ENCODE measurements around the gene ALLC.

Gene ALLC

DNA sequence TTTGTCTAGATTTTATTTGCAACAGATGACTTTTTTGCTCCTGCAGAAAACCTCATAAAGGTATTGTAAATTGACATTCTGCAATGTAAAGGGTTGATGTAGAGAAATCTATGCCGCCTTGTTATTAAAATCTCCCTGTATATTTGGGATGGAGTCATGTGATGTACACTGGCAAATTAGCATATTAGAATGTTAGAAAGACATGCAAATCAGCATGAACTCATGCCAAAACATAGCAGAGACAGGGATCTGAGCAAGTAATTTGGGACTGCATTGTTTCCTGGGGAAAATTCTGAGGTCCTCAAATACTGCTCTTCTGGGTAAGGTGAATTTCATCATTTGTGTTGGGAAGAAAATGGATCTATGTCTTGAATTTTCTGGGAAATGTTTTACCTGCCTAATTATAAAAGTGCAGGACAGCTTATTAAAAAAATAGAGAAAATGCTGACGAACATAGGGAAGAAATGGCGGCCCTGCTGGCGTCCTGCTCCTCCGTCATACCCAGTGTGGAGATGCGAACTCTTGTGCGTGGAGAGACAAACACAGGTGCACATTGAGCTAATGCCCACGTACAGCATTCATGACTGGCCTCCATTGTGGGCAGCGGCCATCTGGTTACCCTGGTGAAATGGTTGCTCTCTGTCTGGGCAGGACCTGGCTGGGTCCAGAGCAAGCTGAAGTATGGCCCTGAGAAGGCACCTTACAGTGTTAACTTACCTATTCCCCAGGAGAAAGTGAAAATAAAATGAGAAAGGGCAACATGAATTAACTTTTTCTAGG, 16.3 kb downstream of the ALLC start:
- in situ Hi-C loops (cut with MboI; ENCODE audit: low sequenced_read_pairs) = loop anchor here (25.0 kb wide), 1 partner anchor 1562 kb away; no protein-coding TSS in a partner anchor

- in situ Hi-C loops (cut with MboI; ENCODE audit: low sequenced_read_pairs) = no loop called here
Observed at GRCh38 chr2:3675687-3676086, 17.7 kb downstream of the ALLC start.

DNA sequence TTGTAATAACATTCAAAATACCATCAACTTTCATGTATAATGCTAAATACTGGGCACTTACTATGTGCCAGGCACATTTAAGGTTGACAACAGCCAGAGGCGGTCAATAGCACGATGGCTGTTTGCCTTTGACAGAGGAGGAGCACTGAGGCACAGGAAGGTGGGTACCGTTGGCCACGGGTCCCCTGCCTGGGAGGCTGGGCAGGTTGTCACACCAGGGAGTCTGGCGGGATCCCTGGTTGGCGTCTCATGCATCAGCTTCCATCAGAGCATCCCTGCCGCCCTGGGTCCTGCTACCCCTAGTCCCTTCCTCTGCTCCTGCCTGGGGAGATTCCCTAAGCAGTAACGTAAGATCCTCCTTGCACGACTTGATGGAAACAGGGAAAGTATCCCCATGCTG, 19.4 kb downstream of the ALLC start:
- in situ Hi-C loops (cut with MboI; ENCODE audit: low sequenced_read_pairs) = no loop called here

- in situ Hi-C loops (cut with MboI; ENCODE audit: low sequenced_read_pairs) = no loop called here
Observed at GRCh38 chr2:3678212-3678611, 20.2 kb downstream of the ALLC start.

- in situ Hi-C loops (cut with MboI; ENCODE audit: low sequenced_read_pairs) = no loop called here
Observed at GRCh38 chr2:3679180-3679579, 21.2 kb downstream of the ALLC start.

- in situ Hi-C loops (cut with MboI; ENCODE audit: low sequenced_read_pairs) = no loop called here
Observed at GRCh38 chr2:3679616-3680393, 21.8 kb downstream of the ALLC start.

DNA sequence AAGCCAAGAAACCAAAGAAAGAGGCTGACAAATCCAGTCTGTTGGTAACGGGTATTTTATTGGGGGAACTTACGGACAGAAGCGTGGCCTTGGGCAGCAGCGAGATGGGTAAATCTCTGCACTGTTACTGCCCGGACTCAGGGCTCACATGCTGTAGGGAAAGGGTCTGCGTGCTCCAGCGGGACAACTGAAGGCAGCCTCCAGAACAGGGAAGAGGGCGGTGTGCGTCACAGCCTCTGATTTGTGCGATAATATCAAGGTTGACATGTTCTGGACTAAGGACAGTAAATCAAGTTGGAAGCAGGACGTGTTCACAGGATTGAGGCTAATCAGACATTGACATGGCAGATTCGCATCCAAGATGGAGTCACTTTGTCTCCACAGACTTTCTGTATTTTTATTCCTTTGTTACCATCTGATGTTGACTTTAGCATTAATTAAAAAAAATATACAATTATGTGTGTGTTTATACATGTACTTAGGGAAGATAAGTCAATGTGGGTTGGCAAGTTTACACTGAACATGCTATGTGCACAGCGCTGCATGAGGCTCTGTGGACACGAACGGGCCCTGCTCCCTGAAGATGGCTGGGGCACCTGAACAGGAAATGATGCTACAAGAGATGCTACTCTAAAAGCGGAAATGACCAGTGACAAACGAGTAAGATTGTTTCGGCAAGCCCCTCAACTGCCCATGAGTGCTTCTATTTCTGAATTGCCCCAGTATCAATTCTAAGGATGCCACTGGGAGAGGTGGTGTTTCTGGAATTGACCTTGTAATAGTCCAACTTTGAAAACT, 22.7 kb downstream of the ALLC start:
- in situ Hi-C loops (cut with MboI; ENCODE audit: low sequenced_read_pairs) = no loop called here

- in situ Hi-C loops (cut with MboI; ENCODE audit: low sequenced_read_pairs) = no loop called here
Observed at GRCh38 chr2:3681625-3682024, 23.6 kb downstream of the ALLC start.

DNA sequence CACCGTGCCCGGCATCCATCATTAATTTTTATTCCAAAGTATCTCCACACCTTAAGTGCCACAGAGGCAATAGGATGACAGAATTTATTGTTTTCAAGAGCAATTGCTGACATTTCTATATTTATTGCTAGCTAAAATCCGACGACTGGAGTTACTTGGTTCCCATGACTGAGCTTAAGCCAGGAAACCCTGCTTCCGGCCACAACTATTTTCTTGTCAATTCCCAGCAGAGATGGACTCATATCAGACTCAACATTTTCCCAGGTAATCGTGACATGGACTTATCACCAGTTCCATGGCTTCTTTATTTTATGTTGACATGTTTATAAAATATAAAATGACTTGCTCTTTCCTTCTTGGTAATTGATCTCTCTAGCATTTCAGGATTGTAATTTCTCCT, 24.8 kb downstream of the ALLC start:
- in situ Hi-C loops (cut with MboI; ENCODE audit: low sequenced_read_pairs) = no loop called here

GRCh38 chr2:3683748-3684454, 25.9 kb downstream of the ALLC start:
- in situ Hi-C loops (cut with MboI; ENCODE audit: low sequenced_read_pairs) = no loop called here

GRCh38 chr2:3689998-3690748, 32.2 kb downstream of the ALLC start:
- in situ Hi-C loops (cut with MboI; ENCODE audit: low sequenced_read_pairs) = no loop called here

DNA sequence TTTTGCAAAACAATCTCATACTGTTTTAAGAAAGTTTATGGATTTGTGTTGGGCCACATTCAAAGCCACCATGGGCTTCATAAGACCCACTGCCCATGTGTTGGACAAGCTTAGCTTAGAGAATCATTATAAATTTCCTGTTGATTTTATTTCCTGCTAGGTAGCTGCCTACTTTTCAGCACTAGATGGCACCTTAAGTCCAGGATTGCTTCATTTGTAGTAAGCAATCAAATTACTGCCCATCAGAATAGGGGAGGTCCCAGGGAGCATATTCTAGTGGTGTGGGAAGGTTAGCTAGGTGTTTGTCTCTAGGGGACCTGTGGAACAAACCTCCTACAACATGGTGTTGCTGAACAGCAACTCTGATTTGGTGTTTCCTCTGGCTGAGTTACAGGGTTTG, 34.4 kb downstream of the ALLC start:
- in situ Hi-C loops (cut with MboI; ENCODE audit: low sequenced_read_pairs) = no loop called here

DNA sequence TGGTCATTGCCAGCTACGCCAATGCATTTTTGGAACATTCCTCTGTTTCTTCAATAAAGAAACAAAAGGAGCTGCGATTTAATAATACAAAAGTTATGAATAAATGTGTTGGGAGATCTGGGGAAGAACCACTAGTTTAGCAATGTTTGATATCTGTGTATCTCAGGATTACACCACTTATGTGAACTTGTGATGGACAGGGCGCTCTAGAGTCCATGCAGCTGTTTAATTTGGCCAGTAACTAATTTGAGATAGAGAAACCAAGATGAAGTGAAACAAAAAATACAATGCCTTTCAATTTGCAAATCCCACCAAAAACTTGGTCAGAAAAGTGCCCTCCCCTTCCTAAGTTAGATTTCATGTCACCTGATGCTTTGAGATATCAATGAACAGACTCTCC, 38.5 kb downstream of the ALLC start:
- in situ Hi-C loops (cut with MboI; ENCODE audit: low sequenced_read_pairs) = no loop called here

- in situ Hi-C loops (cut with MboI; ENCODE audit: low sequenced_read_pairs) = no loop called here
Observed at GRCh38 chr2:3701071-3701470, 43.1 kb downstream of the ALLC start.

GRCh38 chr2:3703236-3703756, 45.3 kb downstream of the ALLC start, which contains the start of gene DCDC2C:
Gene DCDC2C (plus strand): TSS chr2:3703575. CDS start chr2:3703752, 177 bp downstream.
- in situ Hi-C loops (cut with MboI; ENCODE audit: low sequenced_read_pairs) = no loop called here

GRCh38 chr2:3703757-3704355, 45.9 kb downstream of the ALLC start:
- in situ Hi-C loops (cut with MboI; ENCODE audit: low sequenced_read_pairs) = no loop called here

- in situ Hi-C loops (cut with MboI; ENCODE audit: low sequenced_read_pairs) = no loop called here
Observed at GRCh38 chr2:3704692-3705091, 46.7 kb downstream of the ALLC start.

DNA sequence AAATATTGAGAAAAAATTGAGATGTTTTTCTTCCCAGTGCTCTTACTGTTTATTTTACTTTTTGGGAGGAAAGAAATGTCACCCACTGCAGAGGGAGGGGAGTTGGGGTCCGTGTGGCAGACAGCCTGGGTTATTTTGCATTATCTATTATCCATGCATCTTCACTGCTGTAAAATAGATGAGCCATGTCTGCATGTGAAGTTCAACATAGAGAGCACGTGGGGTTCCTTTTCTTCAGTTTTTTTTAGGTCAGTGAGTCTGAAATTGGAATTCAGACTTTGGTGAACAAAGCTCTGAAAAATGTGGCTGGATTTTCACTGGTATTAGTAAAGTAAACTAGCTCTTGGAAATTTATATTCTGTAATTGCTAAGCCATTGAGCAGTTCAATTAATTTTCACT, 47.8 kb downstream of the ALLC start:
- in situ Hi-C loops (cut with MboI; ENCODE audit: low sequenced_read_pairs) = no loop called here

- in situ Hi-C loops (cut with MboI; ENCODE audit: low sequenced_read_pairs) = no loop called here
Observed at GRCh38 chr2:3706892-3707291, 48.9 kb downstream of the ALLC start.

Measured in HL-60/S4 (cell line).